PFSK-1 (cell line): Measurements from ENCODE around the gene MED9.

Experiments used
- POLR2AphosphoS5 ChIP-seq: IDR thresholded peaks from 2 replicates; pipeline ENCODE4 v1.6.1; 2012; ENCODE audit warnings: low read depth, mild to moderate bottlenecking, control low read depth, low read length, moderate library complexity
- SIN3A ChIP-seq: IDR thresholded peaks from 2 replicates; pipeline ENCODE4 v1.6.1; 2012; ENCODE audit warnings: mild to moderate bottlenecking, low read length, moderate library complexity, borderline replicate concordance; ENCODE audit not compliant: insufficient read depth
- TF ChIP-seq, protein P1 (sequence below), 2 experiments: IDR thresholded peaks; 2 replicates each; pipeline versions ENCODE4 v1.6.1 to v1.8.0; 2011 to 2012; ENCODE audit warnings: low read depth in 2 of 2, low read length in 2 of 2, control low read depth in 1 of 2, inconsistent platforms in 1 of 2, mild to moderate bottlenecking in 1 of 2, moderate library complexity in 1 of 2; ENCODE audit not compliant: insufficient read depth in 1 of 2

DNA sequence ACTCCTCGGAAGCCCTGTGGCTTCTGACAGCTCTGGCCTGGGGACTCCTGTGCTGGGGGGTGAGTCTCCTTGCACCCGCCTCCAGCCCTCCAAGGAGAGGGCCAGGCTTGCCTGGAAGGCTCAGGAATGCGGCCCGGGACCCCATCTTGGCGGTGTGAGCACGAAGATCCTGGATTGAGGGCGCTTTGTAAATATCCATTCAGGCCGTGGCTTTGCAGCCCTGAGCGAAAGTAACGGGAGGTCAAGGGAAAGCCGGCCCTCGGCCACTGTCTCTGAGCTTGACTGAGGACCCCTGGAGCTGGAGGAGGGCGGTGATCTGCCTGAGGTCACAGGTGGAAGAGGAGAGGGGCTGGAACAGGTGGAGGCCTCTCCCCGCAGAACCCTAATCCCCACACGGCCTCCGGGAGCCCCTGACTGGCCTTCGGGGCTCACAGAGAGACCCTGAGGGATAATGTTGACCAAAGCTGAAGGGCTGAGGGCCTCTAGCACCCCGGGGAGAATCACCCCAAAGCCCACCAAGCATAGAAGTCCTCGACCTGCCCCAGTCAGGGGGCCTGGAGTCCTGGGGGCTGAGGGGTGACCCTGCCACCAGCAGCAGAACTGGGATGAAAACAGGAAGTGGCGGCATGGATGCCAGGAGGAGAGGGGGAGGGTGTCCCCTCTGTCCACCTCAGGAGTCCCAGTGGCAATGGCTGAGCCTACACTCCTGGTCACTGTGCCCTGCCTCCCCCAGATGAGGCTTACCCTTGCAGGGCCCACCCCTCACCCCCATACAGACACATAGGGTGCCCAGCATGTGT lies 27.7 kb downstream of the MED9 start:
- TF ChIP-seq POLR2AphosphoS5 (no peak), SIN3A (no peak)
- TF ChIP-seq, protein P1, sequence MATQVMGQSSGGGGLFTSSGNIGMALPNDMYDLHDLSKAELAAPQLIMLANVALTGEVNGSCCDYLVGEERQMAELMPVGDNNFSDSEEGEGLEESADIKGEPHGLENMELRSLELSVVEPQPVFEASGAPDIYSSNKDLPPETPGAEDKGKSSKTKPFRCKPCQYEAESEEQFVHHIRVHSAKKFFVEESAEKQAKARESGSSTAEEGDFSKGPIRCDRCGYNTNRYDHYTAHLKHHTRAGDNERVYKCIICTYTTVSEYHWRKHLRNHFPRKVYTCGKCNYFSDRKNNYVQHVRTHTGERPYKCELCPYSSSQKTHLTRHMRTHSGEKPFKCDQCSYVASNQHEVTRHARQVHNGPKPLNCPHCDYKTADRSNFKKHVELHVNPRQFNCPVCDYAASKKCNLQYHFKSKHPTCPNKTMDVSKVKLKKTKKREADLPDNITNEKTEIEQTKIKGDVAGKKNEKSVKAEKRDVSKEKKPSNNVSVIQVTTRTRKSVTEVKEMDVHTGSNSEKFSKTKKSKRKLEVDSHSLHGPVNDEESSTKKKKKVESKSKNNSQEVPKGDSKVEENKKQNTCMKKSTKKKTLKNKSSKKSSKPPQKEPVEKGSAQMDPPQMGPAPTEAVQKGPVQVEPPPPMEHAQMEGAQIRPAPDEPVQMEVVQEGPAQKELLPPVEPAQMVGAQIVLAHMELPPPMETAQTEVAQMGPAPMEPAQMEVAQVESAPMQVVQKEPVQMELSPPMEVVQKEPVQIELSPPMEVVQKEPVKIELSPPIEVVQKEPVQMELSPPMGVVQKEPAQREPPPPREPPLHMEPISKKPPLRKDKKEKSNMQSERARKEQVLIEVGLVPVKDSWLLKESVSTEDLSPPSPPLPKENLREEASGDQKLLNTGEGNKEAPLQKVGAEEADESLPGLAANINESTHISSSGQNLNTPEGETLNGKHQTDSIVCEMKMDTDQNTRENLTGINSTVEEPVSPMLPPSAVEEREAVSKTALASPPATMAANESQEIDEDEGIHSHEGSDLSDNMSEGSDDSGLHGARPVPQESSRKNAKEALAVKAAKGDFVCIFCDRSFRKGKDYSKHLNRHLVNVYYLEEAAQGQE (IDR thresholded peaks at IDR 0.05; ENCODE audit: insufficient read depth in 1 of 2, low read depth in 2 of 2, low read length in 2 of 2): no peak
